SKM-1 (cell line): Measurements from ENCODE around the gene XRCC4.

ENCODE experiments used
- DNase-seq: peaks from one replicate; lab custom pipeline; 2025; ENCODE audit not compliant: unreplicated experiment; lab: John Stamatoyannopoulos, UW

The XRCC4 gene

DNA sequence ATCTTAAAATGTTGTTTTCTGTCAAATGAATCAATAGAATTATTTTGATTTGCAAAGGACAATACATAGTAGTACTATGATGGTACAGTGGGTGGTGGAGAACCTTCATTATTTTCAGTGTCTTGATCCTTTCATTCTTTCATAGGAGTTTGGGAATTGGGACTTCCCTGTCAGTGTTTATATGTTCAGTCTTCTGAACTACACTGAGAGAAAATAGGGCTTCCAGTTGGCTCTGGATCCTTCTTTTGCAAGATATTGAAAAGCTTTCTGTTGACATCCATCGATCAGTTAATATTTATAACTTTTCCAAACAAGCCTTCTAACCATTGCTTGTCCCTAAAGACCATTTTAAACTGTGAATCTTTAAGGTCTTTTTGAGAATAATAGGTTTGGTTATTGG lies 94.7 kb downstream of the XRCC4 start:
- no peak for DNase-seq

- no peak for DNase-seq
Measured at GRCh38 chr5:83172655-83173054, 95.3 kb downstream of the XRCC4 start.

- DNase-seq = no peak
Measured at GRCh38 chr5:83173826-83174225, 96.5 kb downstream of the XRCC4 start.

GRCh38 chr5:83177803-83178202 lies 100.5 kb downstream of the XRCC4 start:
- DNase-seq = no peak

- DNase-seq = no peak
Measured at GRCh38 chr5:83179966-83180365, 102.6 kb downstream of the XRCC4 start.

- DNase-seq = no peak
Measured at GRCh38 chr5:83184534-83184933, 107.2 kb downstream of the XRCC4 start.

DNA sequence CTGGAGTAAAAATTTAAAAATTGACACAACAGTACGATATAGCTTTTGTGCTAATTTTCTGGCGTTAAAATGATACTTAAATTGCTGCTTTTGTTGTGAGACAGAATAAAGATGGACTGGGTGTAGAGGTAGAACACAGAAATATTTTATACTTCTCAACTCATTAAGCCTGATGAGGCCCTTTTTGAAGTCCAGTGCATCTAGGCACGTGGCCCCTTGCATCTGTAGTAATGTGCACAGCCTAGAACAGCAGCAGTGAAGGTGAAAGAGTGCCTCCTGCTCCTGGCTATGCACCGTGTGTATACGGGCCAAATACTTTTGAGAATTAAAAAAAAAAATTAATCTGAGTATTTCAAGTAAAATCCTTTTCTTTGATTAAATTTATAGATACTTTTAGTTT lies 115.6 kb downstream of the XRCC4 start:
- DNase-seq = no peak

GRCh38 chr5:83197326-83197967 lies 120.1 kb downstream of the XRCC4 start:
- no peak for DNase-seq

GRCh38 chr5:83199126-83199525 lies 121.8 kb downstream of the XRCC4 start:
- no peak for DNase-seq

GRCh38 chr5:83204651-83205050 lies 127.3 kb downstream of the XRCC4 start:
- no peak for DNase-seq

DNA sequence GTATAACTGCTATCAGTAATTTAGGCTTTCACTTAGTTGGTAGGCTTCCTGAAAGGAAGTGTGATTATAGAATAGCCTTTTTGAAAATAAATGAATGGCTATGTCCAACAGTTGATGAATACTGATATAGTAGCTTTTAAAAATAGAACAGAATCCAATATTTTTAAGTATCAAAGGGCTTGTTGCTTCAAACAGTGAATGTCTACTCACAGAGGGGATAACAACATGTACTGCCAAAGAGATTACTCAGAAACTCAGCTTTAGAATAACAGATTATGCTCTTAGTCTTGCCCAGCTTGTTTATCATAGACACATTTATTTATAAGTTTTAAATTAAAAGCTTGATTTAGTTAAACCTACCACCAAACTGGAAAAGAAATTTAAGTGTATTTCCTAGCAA lies 132.6 kb downstream of the XRCC4 start:
- DNase-seq = no peak

- no peak for DNase-seq
Measured at GRCh38 chr5:83219077-83219476, 141.7 kb downstream of the XRCC4 start.

DNA sequence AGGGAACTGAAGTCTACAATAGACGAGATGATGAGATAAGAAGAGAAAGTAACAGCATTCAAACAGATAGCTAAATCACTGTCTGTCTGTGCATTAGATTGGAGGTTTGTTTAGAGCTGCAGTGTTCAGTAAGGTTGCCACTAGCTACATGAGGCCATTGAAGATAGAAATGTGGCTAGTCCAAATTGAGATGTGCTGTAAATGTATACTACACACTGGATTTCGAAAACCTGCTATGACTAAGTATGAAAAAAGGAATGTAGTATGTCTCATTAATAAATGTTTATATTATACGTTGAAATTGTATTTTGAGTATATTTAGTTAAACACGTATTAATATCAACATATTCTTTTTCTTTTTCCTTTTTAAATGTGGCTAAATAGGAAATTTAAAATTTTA lies 142.1 kb downstream of the XRCC4 start:
- DNase-seq = no peak

DNA sequence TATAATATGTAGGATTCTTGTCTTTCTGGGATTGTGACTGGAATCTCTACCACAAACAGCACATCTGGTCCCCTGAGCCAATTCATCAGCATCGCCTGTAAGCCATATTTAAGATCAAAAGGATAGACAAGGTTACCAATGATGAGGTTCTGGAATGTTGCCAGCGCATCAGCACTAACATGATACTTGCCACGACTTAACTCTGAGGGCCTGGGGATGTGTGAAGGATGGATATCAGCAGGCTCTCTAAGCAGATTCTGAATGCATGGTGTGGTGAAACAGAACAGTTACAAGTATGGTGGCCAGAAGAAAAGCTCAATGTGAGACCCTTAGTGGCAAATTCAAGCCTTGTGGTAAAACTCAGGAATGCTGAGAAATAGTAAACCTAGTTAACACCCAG lies 143.0 kb downstream of the XRCC4 start:
- no peak for DNase-seq

- DNase-seq = no peak
Measured at GRCh38 chr5:83222906-83223305, 145.6 kb downstream of the XRCC4 start.

DNA sequence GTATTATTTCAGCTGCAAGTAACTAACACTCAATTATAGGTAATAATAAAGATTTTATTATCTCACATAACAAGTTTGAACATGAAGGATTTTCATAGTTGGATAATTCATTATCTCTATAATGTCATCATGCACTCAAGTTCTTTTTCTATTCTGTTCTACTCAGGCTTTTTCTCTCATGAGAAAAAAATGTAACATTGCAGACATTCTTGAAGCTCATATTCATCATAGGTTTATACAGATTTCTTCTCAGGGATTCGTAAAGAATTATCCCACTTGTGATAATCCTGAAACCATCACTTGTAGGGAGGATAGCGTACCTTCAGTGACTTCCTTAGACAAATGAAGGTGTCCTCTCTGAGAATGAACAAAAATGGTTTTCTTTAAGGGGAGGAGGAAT lies 150.3 kb downstream of the XRCC4 start:
- DNase-seq = no peak

DNA sequence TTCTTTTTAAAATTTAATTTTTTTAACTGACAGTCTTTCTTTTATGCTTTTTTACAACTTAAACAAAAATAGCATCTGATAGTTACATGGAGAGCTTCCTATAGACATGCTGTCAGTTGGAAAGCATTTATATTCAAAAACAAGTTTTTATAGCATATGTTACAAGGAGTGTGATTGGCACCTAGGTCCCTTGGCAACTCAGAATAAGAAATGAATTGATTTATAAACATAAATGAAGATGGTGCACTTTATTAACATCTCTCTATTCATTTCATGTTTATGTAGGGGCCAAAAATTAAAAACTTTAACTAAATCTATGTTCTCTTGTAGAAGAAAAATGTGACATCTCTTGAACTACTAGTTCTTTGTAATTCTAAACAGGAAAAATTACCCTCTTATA lies 153.2 kb downstream of the XRCC4 start:
- DNase-seq = no peak

DNA sequence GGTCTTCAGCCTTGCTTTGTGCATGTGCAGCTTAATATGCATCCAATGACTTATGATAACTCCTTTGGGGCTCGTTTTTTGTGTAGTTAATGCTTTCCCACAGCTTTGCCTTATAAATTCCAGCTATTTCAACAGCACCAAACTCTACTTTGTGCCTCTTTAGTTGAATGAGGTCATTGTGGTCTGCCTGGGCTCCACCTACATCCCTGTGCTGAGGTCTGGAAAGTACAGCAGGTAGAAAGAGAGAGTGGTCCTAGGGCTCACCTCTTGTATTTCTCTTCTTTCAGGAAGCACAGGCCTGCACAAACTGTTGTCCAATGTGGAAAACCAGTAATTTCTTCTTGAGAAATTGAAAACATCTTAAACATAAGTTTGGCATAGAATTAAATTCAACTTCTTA lies 167.2 kb downstream of the XRCC4 start:
- DNase-seq = no peak

- DNase-seq = no peak
Measured at GRCh38 chr5:83245037-83245436, 167.7 kb downstream of the XRCC4 start.

DNA sequence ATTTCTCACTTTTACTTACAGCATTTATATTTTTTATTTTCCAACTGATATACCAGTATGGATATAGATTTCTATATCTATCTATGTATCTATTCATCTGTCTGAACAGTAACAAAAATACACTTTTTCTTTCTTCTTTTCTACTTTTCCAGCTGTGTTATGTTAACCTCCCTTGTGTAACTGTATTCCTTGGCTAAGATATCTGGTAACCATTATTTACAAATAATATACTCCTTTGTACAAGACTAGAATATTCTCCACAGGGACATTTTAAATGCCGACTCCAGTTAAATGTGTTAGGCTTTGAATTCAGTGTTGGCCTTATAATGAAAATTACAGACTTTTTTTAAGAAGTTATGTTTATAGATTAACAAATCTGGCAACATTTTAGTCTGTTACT lies 168.7 kb downstream of the XRCC4 start:
- DNase-seq = no peak

GRCh38 chr5:83249156-83249555 lies 171.8 kb downstream of the XRCC4 start:
- DNase-seq = no peak

DNA sequence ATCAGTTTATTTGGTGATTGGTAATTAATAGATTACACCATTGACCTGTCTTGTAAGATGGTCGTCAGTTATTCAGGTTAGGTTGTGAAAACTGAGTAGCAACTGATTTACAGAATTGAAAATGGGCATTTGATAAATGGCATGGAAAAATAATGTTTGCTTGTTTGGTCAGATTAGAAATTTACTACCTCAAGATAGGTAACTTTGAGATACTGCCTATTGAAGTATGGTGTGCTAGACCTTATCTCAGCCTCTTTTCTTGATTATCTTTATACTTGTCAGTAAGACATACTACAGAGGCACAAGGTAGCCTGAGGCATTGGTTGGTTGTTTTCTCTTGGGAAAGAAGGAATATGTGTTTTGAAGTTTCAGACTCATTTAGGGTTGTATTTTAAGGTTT lies 174.5 kb downstream of the XRCC4 start:
- no peak for DNase-seq

- no peak for DNase-seq
Measured at GRCh38 chr5:83253720-83254119, 176.4 kb downstream of the XRCC4 start.

DNA sequence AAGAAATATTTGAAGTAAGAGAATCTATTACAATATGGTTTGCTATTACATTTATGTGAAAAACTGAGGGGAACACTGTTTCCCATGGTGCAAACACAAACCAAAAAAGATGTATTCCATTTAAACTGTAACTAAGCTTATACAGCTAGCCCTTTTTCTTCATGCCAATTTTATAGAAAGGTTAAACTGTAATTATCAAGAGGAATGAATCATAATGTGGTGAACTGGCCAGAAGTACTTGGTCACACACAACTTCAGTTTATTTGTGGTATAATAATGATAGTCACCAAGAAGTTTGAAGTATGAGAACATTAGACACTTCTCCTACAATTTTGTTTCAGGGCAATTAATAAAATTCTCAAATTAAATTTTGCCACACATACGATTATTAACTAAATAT lies 177.9 kb downstream of the XRCC4 start:
- no peak for DNase-seq
